Measurements from ENCODE around the gene CXCL1. TPM values are rescaled to one million over a fixed set of nuclear protein-coding genes. Genes with fewer than 3 reads are reported as not detected.

The CXCL1 gene
- total and polyA plus RNA-seq, 9 donors, result 0.40 to 28.5 (median 1.5) TPM

- no peaks in the 10 kb centered on the region for H3K27me3 ChIP-seq
- H3K9me3 ChIP-seq, result no peaks in the 10 kb centered on the region
- TF ChIP-seq POLR2A (IDR thresholded peaks at IDR 0.05), result no peak
- TF ChIP-seq CTCF (IDR thresholded peaks at IDR 0.05), result no peak
- no peak for TF ChIP-seq EP300 (IDR thresholded peaks at IDR 0.05)
- no peak overlapping the region for H3K27ac ChIP-seq
- H3K36me3 ChIP-seq, result no peaks in the 10 kb centered on the region
- H3K4me1 ChIP-seq (ENCODE audit: insufficient read depth), result no peaks in the 10 kb centered on the region
- no peak for DNase-seq
- intact Hi-C loops (cut with DNase I), result no loop called here
- no peak overlapping the region for H3K4me3 ChIP-seq
Observed at GRCh38 chr4:73842696-73843095, 26.5 kb upstream of the CXCL1 start.

GRCh38 chr4:73843369-73843768 lies 25.8 kb upstream of the CXCL1 start:
- H3K9me3 ChIP-seq, result no peaks in the 10 kb centered on the region
- intact Hi-C loops (cut with DNase I), result no loop called here
- H3K27ac ChIP-seq, result no peak overlapping the region
- TF ChIP-seq POLR2A (IDR thresholded peaks at IDR 0.05) (no peak), CTCF (IDR thresholded peaks at IDR 0.05) (no peak), EP300 (IDR thresholded peaks at IDR 0.05) (no peak)
- no peaks in the 10 kb centered on the region for H3K4me1 ChIP-seq (ENCODE audit: insufficient read depth)
- no peaks in the 10 kb centered on the region for H3K36me3 ChIP-seq
- H3K27me3 ChIP-seq, result no peaks in the 10 kb centered on the region
- DNase-seq, result no peak
- H3K4me3 ChIP-seq, result no peak overlapping the region

- no peaks in the 10 kb centered on the region for H3K4me1 ChIP-seq (ENCODE audit: insufficient read depth)
- H3K9me3 ChIP-seq, result no peaks in the 10 kb centered on the region
- H3K27ac ChIP-seq, result no peak overlapping the region
- no peak for DNase-seq
- 27 to 56% (median 36%) methylated on average over 3 of the region's 3 CpGs for WGBS, 3 donors
- no peak overlapping the region for H3K4me3 ChIP-seq
- no peaks in the 10 kb centered on the region for H3K36me3 ChIP-seq
- TF ChIP-seq POLR2A (IDR thresholded peaks at IDR 0.05), result no peak
- no peak for TF ChIP-seq CTCF (IDR thresholded peaks at IDR 0.05)
- no peak for TF ChIP-seq EP300 (IDR thresholded peaks at IDR 0.05)
- intact Hi-C loops (cut with DNase I), result no loop called here
- H3K27me3 ChIP-seq, result no peaks in the 10 kb centered on the region
Observed at GRCh38 chr4:73844345-73844744, 24.8 kb upstream of the CXCL1 start.

GRCh38 chr4:73844806-73845205 lies 24.4 kb upstream of the CXCL1 start:
- TF ChIP-seq CTCF (IDR thresholded peaks at IDR 0.05) (no peak), POLR2A (IDR thresholded peaks at IDR 0.05) (no peak), EP300 (IDR thresholded peaks at IDR 0.05) (no peak)
- no peak overlapping the region for H3K27ac ChIP-seq
- H3K4me3 ChIP-seq, result no peak overlapping the region
- H3K27me3 ChIP-seq, result no peaks in the 10 kb centered on the region
- intact Hi-C loops (cut with DNase I), result no loop called here
- no peaks in the 10 kb centered on the region for H3K36me3 ChIP-seq
- WGBS, 3 donors, result 56 to 71% (median 65%) methylated on average over 2 of the region's 2 CpGs
- H3K4me1 ChIP-seq (ENCODE audit: insufficient read depth), result no peaks in the 10 kb centered on the region
- DNase-seq, result no peak
- H3K9me3 ChIP-seq, result no peaks in the 10 kb centered on the region

All from ovary (tissue), 9 donors.